Smooth muscle cell (in vitro differentiated cells): ENCODE data around the gene PDE3A. TPM values are rescaled to one million over a fixed set of nuclear protein-coding genes. Genes with fewer than 3 reads are reported as not detected.
A peak's percentile ranks its signal among the peaks of the same experiment; 100 is the strongest.

Experiments used
- DNase-seq: peaks from one replicate; lab custom pipeline; 2025; ENCODE audit not compliant: unreplicated experiment; lab: John Stamatoyannopoulos, UW
- H2AFZ ChIP-seq: fragments of 200-600 bp; sonication (generic); 2 replicates; pipeline ENCODE4 v1.6.0; 2016; ENCODE audit warnings: antibody characterized with exemption, low read depth, mild to moderate bottlenecking
- H3F3A ChIP-seq: fragments of 200-600 bp; sonication (generic); 2 replicates; pipeline ENCODE4 v1.6.0; 2017; ENCODE audit warnings: antibody characterized with exemption, low read depth
- H3K27ac ChIP-seq: fragments of 200-600 bp; sonication (generic); 2 replicates; pipeline ENCODE4 v1.5.1; 2016; ENCODE audit warnings: low read depth, mild to moderate bottlenecking
- H3K27me3 ChIP-seq: fragments of 200-600 bp; sonication (generic); 2 replicates; pipeline ENCODE4 v1.6.1; 2016; ENCODE audit warnings: low read depth, mild to moderate bottlenecking
- H3K36me3 ChIP-seq: fragments of 200-600 bp; sonication (generic); 2 replicates; pipeline ENCODE4 v1.5.1; 2016; ENCODE audit warnings: low read depth
- H3K4me1 ChIP-seq: fragments of 200-600 bp; sonication (generic); 2 replicates; pipeline ENCODE4 v1.5.1; 2016; ENCODE audit warnings: low read depth
- H3K4me2 ChIP-seq: fragments of 200-600 bp; sonication (generic); 2 replicates; pipeline ENCODE4 v1.6.0; 2016; ENCODE audit warnings: mild to moderate bottlenecking
- H3K4me3 ChIP-seq: fragments of 200-600 bp; sonication (generic); 2 replicates; pipeline ENCODE4 v1.5.1; 2016; ENCODE audit warnings: mild to moderate bottlenecking
- H3K79me2 ChIP-seq: fragments of 200-600 bp; sonication (generic); 2 replicates; pipeline ENCODE4 v1.6.0; 2016; ENCODE audit warnings: low read depth, mild to moderate bottlenecking
- H3K9ac ChIP-seq: fragments of 200-600 bp; sonication (generic); 2 replicates; pipeline ENCODE4 v1.6.0; 2016; ENCODE audit warnings: low read depth
- H3K9me3 ChIP-seq: fragments of 200-600 bp; sonication (generic); replicated peaks from 2 replicates; pipeline ENCODE4 v1.5.1; 2016; ENCODE audit warnings: low read depth
- H4K20me1 ChIP-seq: fragments of 200-600 bp; sonication (generic); 2 replicates; pipeline ENCODE4 v1.6.0; 2016; ENCODE audit warnings: low read depth
- WGBS: methylation state at CpG from one replicate; pipeline ENCODE4 v1.1.7; 2016; ENCODE audit warnings: low lambda C conversion rate; 5-methylcytosine and 5-hydroxymethylcytosine counted together
- polyA plus RNA-seq: library from polyadenylated mRNA; unstranded; fragments of >200 nt; fragmentation: Nextera tagmentation; extraction: Ambion mirVana; gene quantifications from 2 replicates; pipeline ENCODE4 v1.2.1, GENCODE V29; 2016
- total RNA-seq: library from RNA; depleted of rRNA; stranded (reverse); fragments of >200 nt; gene quantifications from 2 replicates; pipeline ENCODE4 v1.2.3, GENCODE V29; 2014
- TF ChIP-seq, protein P1 (sequence below): fragments of 200-600 bp; sonication (generic); IDR thresholded peaks from 2 replicates; pipeline ENCODE4 v1.5.1; 2017; ENCODE audit warnings: borderline replicate concordance, mild to moderate bottlenecking, antibody characterized with exemption; ENCODE audit not compliant: insufficient read depth, poor library complexity, severe bottlenecking

The PDE3A gene
- total and polyA plus RNA-seq, 2 experiments from 2014 or later = 1.3 to 6.1 TPM

DNA sequence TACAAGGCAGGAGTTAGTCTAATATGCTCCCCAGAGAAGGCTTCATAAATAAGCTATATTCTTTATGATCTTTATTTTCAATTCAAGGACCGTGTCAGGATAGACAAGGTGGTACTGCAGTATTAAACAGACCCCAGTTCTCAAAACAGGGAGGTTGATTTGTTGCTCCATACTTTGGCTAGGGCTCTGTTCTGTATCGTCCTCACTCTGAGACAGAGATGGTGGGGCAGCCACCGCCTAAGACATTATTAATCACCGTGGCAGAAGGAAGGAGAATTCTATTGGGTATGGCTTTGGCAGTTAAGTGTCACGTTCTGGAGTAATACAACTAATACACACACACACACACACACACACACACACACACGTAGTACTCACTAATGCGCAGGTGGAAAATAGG is 209.8 kb downstream of the PDE3A start:
- H2AFZ ChIP-seq = no peak overlapping the region
- H4K20me1 ChIP-seq = no peaks in the 10 kb centered on the region
- no peaks in the 10 kb centered on the region for H3K9me3 ChIP-seq
- TF ChIP-seq, protein P1, sequence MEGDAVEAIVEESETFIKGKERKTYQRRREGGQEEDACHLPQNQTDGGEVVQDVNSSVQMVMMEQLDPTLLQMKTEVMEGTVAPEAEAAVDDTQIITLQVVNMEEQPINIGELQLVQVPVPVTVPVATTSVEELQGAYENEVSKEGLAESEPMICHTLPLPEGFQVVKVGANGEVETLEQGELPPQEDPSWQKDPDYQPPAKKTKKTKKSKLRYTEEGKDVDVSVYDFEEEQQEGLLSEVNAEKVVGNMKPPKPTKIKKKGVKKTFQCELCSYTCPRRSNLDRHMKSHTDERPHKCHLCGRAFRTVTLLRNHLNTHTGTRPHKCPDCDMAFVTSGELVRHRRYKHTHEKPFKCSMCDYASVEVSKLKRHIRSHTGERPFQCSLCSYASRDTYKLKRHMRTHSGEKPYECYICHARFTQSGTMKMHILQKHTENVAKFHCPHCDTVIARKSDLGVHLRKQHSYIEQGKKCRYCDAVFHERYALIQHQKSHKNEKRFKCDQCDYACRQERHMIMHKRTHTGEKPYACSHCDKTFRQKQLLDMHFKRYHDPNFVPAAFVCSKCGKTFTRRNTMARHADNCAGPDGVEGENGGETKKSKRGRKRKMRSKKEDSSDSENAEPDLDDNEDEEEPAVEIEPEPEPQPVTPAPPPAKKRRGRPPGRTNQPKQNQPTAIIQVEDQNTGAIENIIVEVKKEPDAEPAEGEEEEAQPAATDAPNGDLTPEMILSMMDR = no peak
- H3F3A ChIP-seq = no peaks in the 10 kb centered on the region
- no peak overlapping the region for H3K4me2 ChIP-seq
- H3K79me2 ChIP-seq = no peaks in the 10 kb centered on the region
- DNase-seq = no peak
- no peaks in the 10 kb centered on the region for H3K4me1 ChIP-seq
- no peak overlapping the region for H3K27ac ChIP-seq
- H3K36me3 ChIP-seq = no peaks in the 10 kb centered on the region
- 78% methylated on average over 7 of the region's 7 CpGs for WGBS
- H3K27me3 ChIP-seq = no peaks in the 10 kb centered on the region
- H3K4me3 ChIP-seq = no peak overlapping the region
- H3K9ac ChIP-seq = no peak overlapping the region

DNA sequence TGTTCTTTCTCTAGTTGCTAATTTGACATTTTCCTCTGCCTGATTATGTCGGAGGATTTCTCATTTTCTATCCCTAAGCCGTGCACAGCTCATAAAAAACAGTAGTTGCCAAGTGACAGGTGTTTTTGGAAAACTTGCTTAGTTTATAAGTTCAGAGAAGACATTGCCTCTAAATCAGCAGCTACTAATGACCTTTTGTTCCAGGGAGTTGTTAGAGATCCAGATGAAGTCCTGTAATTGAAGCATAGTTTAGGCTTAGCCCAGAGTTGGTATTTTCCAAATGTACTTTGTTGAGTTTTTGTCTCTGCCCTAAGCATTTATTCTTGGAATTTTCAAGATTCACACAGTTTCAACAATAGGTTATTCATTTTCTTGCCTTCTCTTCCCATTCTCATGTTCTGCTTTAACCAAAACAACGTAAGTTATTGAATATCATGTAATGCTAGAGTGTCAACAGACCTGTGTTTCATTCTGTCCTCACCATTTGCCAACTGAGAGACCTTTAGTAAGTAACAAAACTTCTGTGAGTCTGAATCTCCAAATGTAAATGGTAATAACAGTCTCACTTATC is 216.8 kb downstream of the PDE3A start:
- H3K4me2 ChIP-seq = no peak overlapping the region
- H3K79me2 ChIP-seq = no peaks in the 10 kb centered on the region
- no peak overlapping the region for H3K9ac ChIP-seq
- no peak for DNase-seq
- TF ChIP-seq, protein P1 = no peak
- H3K36me3 ChIP-seq = no peaks in the 10 kb centered on the region
- no peaks in the 10 kb centered on the region for H3K4me1 ChIP-seq
- H3F3A ChIP-seq = no peaks in the 10 kb centered on the region
- no peak overlapping the region for H2AFZ ChIP-seq
- no peaks in the 10 kb centered on the region for H3K27me3 ChIP-seq
- no peaks in the 10 kb centered on the region for H3K9me3 ChIP-seq
- no peak overlapping the region for H3K4me3 ChIP-seq
- no peak overlapping the region for H3K27ac ChIP-seq
- no peaks in the 10 kb centered on the region for H4K20me1 ChIP-seq
- WGBS = 58% methylated on average over 3 of the region's 3 CpGs

DNA sequence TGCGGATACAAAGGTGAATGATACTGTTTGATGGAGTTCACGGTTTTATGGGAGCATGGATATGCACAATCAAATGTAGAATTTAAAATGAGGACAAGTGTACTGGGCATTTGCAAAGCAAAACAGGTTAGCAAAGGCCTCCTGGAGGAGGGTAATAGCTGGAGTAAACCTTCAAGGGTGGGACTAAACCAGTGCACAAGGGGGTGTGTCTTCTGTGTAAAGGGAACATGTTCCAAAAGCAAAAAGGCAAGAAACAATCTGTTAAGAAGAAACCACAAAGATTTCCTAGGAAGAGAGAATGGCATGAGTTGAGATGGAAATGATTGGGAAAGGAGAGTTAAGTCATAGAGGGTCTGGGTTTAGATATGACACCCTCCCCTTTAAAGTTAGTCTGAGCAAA is 217.6 kb downstream of the PDE3A start:
- H3K4me1 ChIP-seq = no peaks in the 10 kb centered on the region
- H3K4me2 ChIP-seq = no peak overlapping the region
- H3K27me3 ChIP-seq = no peaks in the 10 kb centered on the region
- no peaks in the 10 kb centered on the region for H3F3A ChIP-seq
- no peak overlapping the region for H2AFZ ChIP-seq
- no peaks in the 10 kb centered on the region for H4K20me1 ChIP-seq
- 91% methylated on average over 2 of the region's 2 CpGs for WGBS
- TF ChIP-seq, protein P1 = no peak
- no peak overlapping the region for H3K27ac ChIP-seq
- DNase-seq = no peak
- no peaks in the 10 kb centered on the region for H3K36me3 ChIP-seq
- no peak overlapping the region for H3K4me3 ChIP-seq
- no peaks in the 10 kb centered on the region for H3K79me2 ChIP-seq
- H3K9ac ChIP-seq = no peak overlapping the region
- no peaks in the 10 kb centered on the region for H3K9me3 ChIP-seq

DNA sequence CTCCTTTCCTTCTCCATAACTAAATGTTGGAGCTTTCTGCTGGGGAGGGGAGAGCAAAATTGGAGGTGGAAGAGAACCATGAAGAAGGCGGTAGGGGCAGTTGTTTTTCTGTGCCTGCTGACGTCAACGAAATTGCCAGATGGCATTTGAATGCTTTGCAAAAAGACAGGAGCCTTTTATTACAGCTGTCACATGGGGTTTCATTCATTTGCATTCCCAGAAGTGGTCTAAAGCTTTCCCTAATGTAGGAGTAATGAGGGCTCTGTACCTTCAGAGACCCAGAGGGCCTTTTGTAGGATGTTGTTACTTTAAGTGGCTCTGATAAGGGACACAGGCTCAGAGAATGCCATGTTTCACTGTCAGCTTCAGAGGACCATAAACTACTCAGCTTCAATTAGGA is 219.7 kb downstream of the PDE3A start:
- no peaks in the 10 kb centered on the region for H3K9me3 ChIP-seq
- no peaks in the 10 kb centered on the region for H3K36me3 ChIP-seq
- H3K79me2 ChIP-seq = no peaks in the 10 kb centered on the region
- no peak overlapping the region for H3K4me3 ChIP-seq
- H3K27me3 ChIP-seq = no peaks in the 10 kb centered on the region
- 17% methylated on average over 3 of the region's 3 CpGs for WGBS
- no peak for DNase-seq
- TF ChIP-seq, protein P1 = no peak
- peak overlapping the region; percentile 15 for H3K4me2 ChIP-seq
- no peaks in the 10 kb centered on the region for H4K20me1 ChIP-seq
- H3K9ac ChIP-seq = no peak overlapping the region
- peak overlapping the region; percentile 25 for H2AFZ ChIP-seq
- H3K4me1 ChIP-seq = no peaks in the 10 kb centered on the region
- no peaks in the 10 kb centered on the region for H3F3A ChIP-seq
- H3K27ac ChIP-seq = no peak overlapping the region
